ENCODE results near the gene SOX30.

GRCh38 chr5:157648275-157648990 lies 3.8 kb downstream of the SOX30 start:
- TF ChIP-seq CTCF (IDR thresholded peaks at IDR 0.05; ENCODE audit: low read length) (no peak), EZH2 (optimal IDR thresholded peaks at IDR 0.05; ENCODE audit: low read depth, low read length) (no peak)
